PC-3 (cell line): Measurements from ENCODE around the gene TSHB. TPM values are rescaled to one million over a fixed set of nuclear protein-coding genes. Genes with fewer than 3 reads are reported as not detected.
A peak's percentile ranks its signal among the peaks of the same experiment; 100 is the strongest.

Experiments used
- ATAC-seq: fragments of 200-7000 bp; cut with Tn5 transposase; 2 replicates; pipeline ENCODE4 v1.9.1; 2020; ENCODE audit warnings: mild to moderate bottlenecking, moderate library complexity
- BruUV-seq: library from RNA; stranded (reverse); fragments of 400-500 nt; replicated peaks from 2 replicates; lab custom pipeline; 2021; lab: Mats Ljungman, UMichigan
- CTCF ChIA-PET: fragments of 300-600 bp; sonication (Branson Sonifier 250); formaldehyde crosslinking; loops from one replicate; lab custom pipeline; 2022; ENCODE audit warnings: antibody characterized with exemption; lab: Charles Lee
- POLR2A ChIA-PET: fragments of 300-600 bp; sonication (Branson Sonifier 250); formaldehyde crosslinking; loops from one replicate; lab custom pipeline; 2022; ENCODE audit warnings: antibody characterized with exemption; ENCODE audit not compliant: unreplicated experiment; lab: Charles Lee
- DNase-seq: peaks from one replicate; pipeline ENCODE4 v3.0.0-alpha.2; 2015
- H2AFZ ChIP-seq: fragments of 300-600 bp; sonication (generic); 2 replicates; pipeline ENCODE4 v1.6.0; 2016; ENCODE audit warnings: antibody characterized with exemption, low read length
- H3F3A ChIP-seq: fragments of 300-600 bp; sonication (generic); one replicate; pipeline ENCODE4 v1.6.0; 2017; ENCODE audit warnings: antibody characterized with exemption, low read length, control low read depth, mild to moderate bottlenecking; ENCODE audit not compliant: unreplicated experiment
- H3K27ac ChIP-seq: fragments of 300-600 bp; sonication (generic); 2 replicates; pipeline ENCODE4 v1.5.1; 2016; ENCODE audit warnings: mild to moderate bottlenecking, low read length
- H3K27me3 ChIP-seq: fragments of 300-600 bp; sonication (generic); 2 replicates; pipeline ENCODE4 v1.6.1; 2016; ENCODE audit warnings: low read length, mixed read lengths
- H3K36me3 ChIP-seq: fragments of 300-600 bp; sonication (generic); 2 replicates; pipeline ENCODE4 v1.6.1; 2016; ENCODE audit warnings: low read depth, mixed run types, low read length, mixed read lengths
- H3K4me1 ChIP-seq: fragments of 300-600 bp; sonication (generic); 2 replicates; pipeline ENCODE4 v1.5.1; 2016; ENCODE audit warnings: low read length; ENCODE audit not compliant: insufficient read depth
- H3K4me2 ChIP-seq: fragments of 300-600 bp; sonication (generic); 2 replicates; pipeline ENCODE4 v1.6.0; 2016; ENCODE audit warnings: low read length
- H3K4me3 ChIP-seq: fragments of 300-600 bp; sonication (generic); 2 replicates; pipeline ENCODE4 v1.5.1; 2016; ENCODE audit warnings: mild to moderate bottlenecking, low read length, mixed read lengths
- H3K79me2 ChIP-seq: fragments of 300-600 bp; sonication (generic); 2 replicates; pipeline ENCODE4 v1.6.1; 2017; ENCODE audit warnings: low read length, mixed read lengths
- H3K9ac ChIP-seq: fragments of 300-600 bp; sonication (generic); 2 replicates; pipeline ENCODE4 v1.6.0; 2016; ENCODE audit warnings: mild to moderate bottlenecking, low read length
- H3K9me2 ChIP-seq: fragments of 300-600 bp; sonication (generic); replicated peaks from 2 replicates; pipeline ENCODE4 v1.6.1; 2016; ENCODE audit warnings: mixed run types, low read length, mixed read lengths
- H3K9me3 ChIP-seq: fragments of 300-600 bp; sonication (generic); 2 replicates; pipeline ENCODE4 v1.6.1; 2016; ENCODE audit warnings: low read length, mixed read lengths
- H4K20me1 ChIP-seq: fragments of 300-600 bp; sonication (generic); 2 replicates; pipeline ENCODE4 v1.6.1; 2016; ENCODE audit warnings: low read length, mixed read lengths
- CTCF ChIP-seq: fragments of 300-600 bp; sonication (generic); conservative IDR thresholded peaks from 2 replicates; pipeline ENCODE4 v1.5.1; 2017; ENCODE audit warnings: antibody characterized with exemption, low read depth, mild to moderate bottlenecking, low read length
- EZH2 ChIP-seq: fragments of 300-600 bp; sonication (generic); IDR thresholded peaks from one replicate; pipeline ENCODE4 v1.6.1; 2017; ENCODE audit warnings: antibody characterized with exemption, mild to moderate bottlenecking, low read length; ENCODE audit not compliant: unreplicated experiment
- EZH2phosphoT487 ChIP-seq: fragments of 300-600 bp; sonication (generic); IDR thresholded peaks from 2 replicates; pipeline ENCODE4 v1.6.1; 2018; ENCODE audit warnings: mild to moderate bottlenecking, antibody characterized with exemption, low read length, borderline replicate concordance
- intact Hi-C: fragments of 100-400 bp; cut with micrococcal nuclease; formaldehyde crosslinking; loops from 2 replicates; pipeline ENCODE4 v1.9.0; 2023
- total RNA-seq: library from RNA; depleted of rRNA; stranded (reverse); fragments of >200 nt; gene quantifications from 2 replicates; pipeline ENCODE4 v1.2.3, GENCODE V29; 2014

TSHB gene
- total RNA-seq, 1 experiment from 2014 or later: not detected

- ATAC-seq (no peak), DNase-seq (no peak)
- CTCF ChIA-PET: no interaction called here
- Histone ChIP-seq H3K4me1 (no peaks in the 10 kb centered on the region), H3F3A (no peaks in the 10 kb centered on the region), H3K4me3 (no peak overlapping the region), H3K79me2 (no peaks in the 10 kb centered on the region), H3K27ac (no peak overlapping the region), H3K9me3 (no peaks in the 10 kb centered on the region), H3K27me3 (peaks cover 5% of the 10 kb centered on the region), H3K36me3 (no peaks in the 10 kb centered on the region), H3K4me2 (no peak overlapping the region), H2AFZ (no peak overlapping the region), H4K20me1 (no peaks in the 10 kb centered on the region), H3K9ac (no peak overlapping the region), H3K9me2 (no peaks in the 10 kb centered on the region)
- intact Hi-C loops: no loop called here
- TF ChIP-seq EZH2 (no peak), CTCF (no peak), EZH2phosphoT487 (no peak)
- POLR2A ChIA-PET: no interaction called here
- no TSS peak for BruUV-seq
Observed at GRCh38 chr1:115036814-115037507, 7.3 kb downstream of the TSHB start.

GRCh38 chr1:115040501-115040900, 10.9 kb downstream of the TSHB start:
- no TSS peak for BruUV-seq
- no peaks in the 10 kb centered on the region for H3K36me3 ChIP-seq
- no peaks in the 10 kb centered on the region for H3K4me1 ChIP-seq
- no peaks in the 10 kb centered on the region for H3K9me3 ChIP-seq
- no peak for DNase-seq
- intact Hi-C loops: no loop called here
- ATAC-seq: no peak
- POLR2A ChIA-PET: no interaction called here
- no peak overlapping the region for H3K9ac ChIP-seq
- peaks cover 5% of the 10 kb centered on the region; the same call in 1 of the 2 replicates for H3K27me3 ChIP-seq
- no peak overlapping the region for H3K4me2 ChIP-seq
- CTCF ChIA-PET: no interaction called here
- no peaks in the 10 kb centered on the region for H4K20me1 ChIP-seq
- H3K27ac ChIP-seq: no peak overlapping the region
- no peaks in the 10 kb centered on the region for H3F3A ChIP-seq
- no peak overlapping the region for H3K4me3 ChIP-seq
- H3K9me2 ChIP-seq: no peaks in the 10 kb centered on the region
- H2AFZ ChIP-seq: no peak overlapping the region
- TF ChIP-seq EZH2phosphoT487 (no peak), CTCF (peak; percentile 53)
- no peaks in the 10 kb centered on the region for H3K79me2 ChIP-seq

- H2AFZ ChIP-seq: no peak overlapping the region
- ATAC-seq (peak; percentile 85), DNase-seq (peak; percentile 63)
- no peak overlapping the region for H3K9ac ChIP-seq
- H3K4me1 ChIP-seq: no peaks in the 10 kb centered on the region
- no peak overlapping the region for H3K4me3 ChIP-seq
- H3K79me2 ChIP-seq: no peaks in the 10 kb centered on the region
- H3K27ac ChIP-seq: no peak overlapping the region
- no TSS peak for BruUV-seq
- H3K36me3 ChIP-seq: no peaks in the 10 kb centered on the region
- peak; percentile 74 for TF ChIP-seq CTCF
- TF ChIP-seq EZH2: no peak
- TF ChIP-seq EZH2phosphoT487: no peak
- H4K20me1 ChIP-seq: no peaks in the 10 kb centered on the region
- H3K9me2 ChIP-seq: no peaks in the 10 kb centered on the region
- H3K4me2 ChIP-seq: no peak overlapping the region
- peaks cover 5% of the 10 kb centered on the region; the same call in 1 of the 2 replicates for H3K27me3 ChIP-seq
- POLR2A ChIA-PET: no interaction called here
- CTCF ChIA-PET: interaction anchor here (0.5 to 1.0 kb wide), 5 partner anchors 12 to 694 kb away, joined by 3 to 7 read pairs (median 4); partner anchors contain the start of gene TSHB
- intact Hi-C loops: loop anchor here (1.0 kb wide), 1 partner anchor 62 kb away; no protein-coding TSS in a partner anchor
- no peaks in the 10 kb centered on the region for H3K9me3 ChIP-seq
- H3F3A ChIP-seq: no peaks in the 10 kb centered on the region
Observed at GRCh38 chr1:115041654-115042053, 12.0 kb downstream of the TSHB start.
